HG03060 (cell line): ENCODE measurements around the gene ZBTB17.

ENCODE experiments used
- ATAC-seq: cut with Tn5 transposase; IDR thresholded peaks from one replicate; pipeline ENCODE4 v1.9.1; 2021; ENCODE audit warnings: low read depth, moderate number of reproducible peaks; ENCODE audit not compliant: unreplicated experiment

The ZBTB17 gene

DNA sequence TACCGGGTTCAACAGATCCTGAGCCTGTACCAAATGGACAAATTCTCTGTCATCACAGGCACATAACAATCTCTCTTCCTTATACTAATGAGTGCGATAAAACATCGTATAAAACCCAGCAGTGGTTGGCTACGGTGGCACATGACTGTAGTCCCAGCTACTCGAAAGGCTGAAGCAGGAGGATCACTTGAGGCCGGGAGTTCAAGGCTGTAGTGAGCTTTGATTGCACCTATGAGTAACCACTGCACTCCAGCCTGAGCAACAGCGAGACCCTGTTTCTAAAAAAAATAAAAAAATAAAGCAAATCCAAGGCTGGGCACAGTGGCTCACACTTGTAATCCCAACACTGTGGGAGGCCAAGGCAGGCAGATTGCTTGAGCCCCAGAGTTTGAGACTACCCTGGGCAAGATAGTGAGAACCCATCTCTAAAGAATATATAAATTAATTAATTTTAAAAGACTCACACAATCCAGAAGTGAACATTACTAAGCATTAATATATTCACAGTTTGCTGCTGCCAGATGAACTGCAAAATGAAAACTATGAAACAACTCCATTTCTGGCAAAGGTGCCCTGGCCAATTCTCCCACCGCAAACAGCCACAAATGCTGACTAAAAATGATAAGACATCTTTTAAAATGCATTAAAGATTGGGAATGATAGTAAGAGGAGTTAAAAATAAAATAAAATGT lies 13.1 kb downstream of the ZBTB17 start:
- no peak for ATAC-seq

GRCh38 chr1:15962176-15962575 lies 13.7 kb downstream of the ZBTB17 start:
- no peak for ATAC-seq

DNA sequence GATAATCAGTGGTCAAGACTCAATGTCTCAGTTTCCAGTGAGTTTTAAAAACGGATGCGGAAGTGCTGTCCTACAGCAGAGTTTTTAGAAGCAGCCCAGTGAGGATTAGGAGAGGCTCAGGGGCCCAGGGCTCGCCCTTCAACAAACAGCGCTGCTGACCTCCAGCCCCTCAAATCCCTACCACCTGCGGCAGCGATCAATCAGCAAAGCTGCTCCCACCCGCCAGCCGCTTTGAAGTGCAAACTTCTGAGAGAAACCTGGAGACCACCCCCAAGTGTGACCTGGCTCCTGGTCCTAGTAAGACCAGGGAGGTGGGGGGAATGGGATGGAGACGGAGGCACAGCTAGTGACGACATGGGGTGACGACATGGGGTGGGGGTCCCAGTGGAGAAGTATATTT lies 14.4 kb downstream of the ZBTB17 start:
- no peak for ATAC-seq

GRCh38 chr1:15960808-15961207 lies 15.1 kb downstream of the ZBTB17 start:
- ATAC-seq = no peak

- ATAC-seq = no peak
These were observed 16.0 kb downstream of the ZBTB17 start for GRCh38 chr1:15959827-15960446.

DNA sequence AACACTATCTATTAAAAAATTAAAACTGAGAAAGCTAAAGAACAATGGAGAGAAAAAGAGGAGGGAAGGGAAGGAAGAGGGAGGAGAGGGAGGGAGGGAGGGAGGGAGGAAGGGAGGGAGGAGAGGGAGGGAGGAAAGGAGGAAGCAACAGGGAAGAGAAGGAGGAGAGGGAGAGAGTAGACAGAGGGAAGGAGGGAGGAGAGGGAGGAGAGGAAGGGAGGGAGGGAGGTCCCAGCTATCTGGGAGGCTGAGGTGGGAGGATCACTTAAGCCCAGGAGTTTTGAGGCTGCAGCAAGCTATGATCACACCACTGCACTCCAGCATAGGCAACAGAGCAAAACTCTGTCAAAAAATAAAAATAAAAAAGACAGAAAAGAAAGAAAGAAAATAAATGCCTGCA lies 16.5 kb downstream of the ZBTB17 start:
- ATAC-seq = no peak

DNA sequence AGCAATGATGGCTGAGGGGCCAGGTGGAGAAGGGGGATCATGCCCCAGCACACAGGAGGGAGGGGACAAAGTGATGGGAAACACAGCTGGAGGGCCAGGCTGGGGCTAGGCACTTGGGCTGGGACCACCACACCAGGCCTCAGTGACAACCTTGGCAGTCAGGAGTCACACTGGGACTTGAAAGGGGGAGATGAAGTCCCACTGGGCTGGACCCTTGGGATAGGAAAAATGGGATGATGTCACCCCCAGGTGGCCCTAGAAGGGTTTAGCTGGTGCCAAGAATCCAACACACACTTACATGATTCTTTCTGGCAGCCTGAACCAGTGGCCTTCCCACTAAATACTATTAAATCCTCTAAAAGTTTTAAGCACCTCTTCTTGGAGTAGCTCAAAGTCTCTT lies 17.1 kb downstream of the ZBTB17 start:
- no peak for ATAC-seq

DNA sequence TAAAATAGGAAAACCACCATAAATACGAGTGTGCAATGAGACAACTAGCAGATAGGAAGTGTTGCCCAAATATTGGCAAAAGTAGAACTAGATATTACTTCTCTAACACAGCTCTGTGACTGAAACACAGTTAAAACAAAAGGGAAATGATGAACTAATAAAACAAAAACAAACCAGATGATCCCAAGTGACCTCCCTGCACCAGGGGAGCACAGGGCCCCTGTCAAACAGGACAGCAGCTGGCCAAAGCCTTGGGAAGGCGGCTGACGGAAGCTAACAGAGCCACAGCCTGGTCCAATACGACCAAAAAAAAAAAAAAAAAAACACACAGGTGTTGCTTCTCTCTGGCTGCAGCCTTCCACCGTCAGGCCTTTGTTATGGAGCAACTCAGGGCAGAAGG lies 17.8 kb downstream of the ZBTB17 start:
- ATAC-seq = no peak

DNA sequence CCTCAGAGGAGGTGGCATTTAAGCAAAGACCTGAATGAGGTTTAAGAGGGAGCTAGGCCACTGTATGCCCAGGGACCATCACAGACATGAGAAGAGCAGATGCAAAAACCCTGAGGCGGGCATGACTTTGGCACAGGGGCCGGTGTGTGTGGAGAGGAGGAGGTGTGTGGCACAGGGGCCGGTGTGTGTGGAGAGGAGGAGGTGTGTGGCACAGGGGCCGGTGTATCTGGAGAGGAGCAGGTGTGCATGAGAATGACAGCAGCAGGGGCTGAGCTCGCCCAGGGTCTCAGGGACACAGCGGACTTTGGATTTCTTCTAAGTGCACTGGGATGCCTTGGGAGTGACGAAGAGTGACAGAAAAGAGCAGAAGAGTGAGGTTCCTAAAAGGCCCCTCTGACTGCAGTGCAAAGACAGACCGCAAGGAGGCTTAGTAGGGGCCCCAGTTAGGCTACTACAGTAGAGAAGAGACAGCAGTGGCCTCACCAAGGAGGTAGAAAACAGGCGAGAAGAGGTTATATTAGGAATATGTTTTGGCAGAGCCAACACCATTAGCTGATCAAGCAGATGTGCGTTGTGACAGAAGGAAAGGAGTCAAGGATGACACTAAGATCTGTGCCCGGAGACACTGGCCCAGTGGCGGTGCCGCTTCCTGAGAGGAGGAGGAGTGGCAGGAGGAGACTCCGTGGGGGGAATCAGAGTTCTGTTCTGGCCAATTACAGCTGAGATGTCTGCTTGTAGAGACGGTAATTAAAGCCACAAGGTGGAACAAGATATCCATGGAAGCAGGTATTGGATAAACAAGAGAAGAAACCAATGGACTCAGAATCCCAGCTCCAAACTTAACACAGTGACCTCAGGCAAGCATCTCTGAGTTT lies 18.4 kb downstream of the ZBTB17 start:
- no peak for ATAC-seq

DNA sequence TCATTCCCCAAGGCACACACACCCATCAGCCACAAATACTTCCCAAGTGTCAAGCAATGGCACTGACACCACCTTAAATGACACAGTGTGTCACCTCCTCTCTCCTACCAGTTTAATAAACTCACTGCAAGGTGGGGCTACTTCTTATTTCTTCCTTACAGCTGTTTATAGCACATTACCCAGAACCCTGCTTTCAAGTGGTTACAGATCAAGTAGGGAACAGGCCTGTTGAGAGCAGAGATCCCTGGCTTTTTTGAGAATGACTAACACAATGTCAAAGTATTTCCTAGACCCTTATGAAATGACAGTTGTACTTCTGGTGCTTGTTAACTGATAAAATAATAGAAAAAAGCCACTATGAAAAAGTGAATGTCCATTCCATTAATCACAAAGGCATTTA lies 19.8 kb downstream of the ZBTB17 start:
- ATAC-seq = no peak

- ATAC-seq = no peak
These were observed 20.3 kb downstream of the ZBTB17 start for GRCh38 chr1:15955552-15955951.

GRCh38 chr1:15954316-15954715 lies 21.6 kb downstream of the ZBTB17 start:
- ATAC-seq = no peak

DNA sequence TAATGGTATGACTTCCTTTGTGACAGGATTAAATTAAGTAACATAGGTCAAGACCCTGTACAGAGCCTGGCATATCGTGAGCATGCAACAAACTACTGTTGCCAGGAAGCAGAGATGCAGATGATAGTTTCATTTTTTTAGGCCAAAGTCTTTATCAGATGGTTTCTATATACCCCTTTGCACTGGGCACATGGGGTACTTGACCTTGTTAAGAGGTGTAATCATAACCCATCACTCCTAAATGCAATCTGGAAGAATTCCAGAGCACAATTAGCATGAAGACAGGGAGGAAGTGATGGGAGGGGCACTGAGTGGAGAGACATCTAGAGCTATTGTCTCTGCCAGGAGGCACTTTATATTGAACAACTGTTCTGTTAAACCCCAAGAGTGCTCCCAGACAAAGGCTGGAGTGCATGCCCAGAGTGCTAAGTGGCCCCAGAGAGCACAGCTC lies 22.1 kb downstream of the ZBTB17 start:
- no peak for ATAC-seq

DNA sequence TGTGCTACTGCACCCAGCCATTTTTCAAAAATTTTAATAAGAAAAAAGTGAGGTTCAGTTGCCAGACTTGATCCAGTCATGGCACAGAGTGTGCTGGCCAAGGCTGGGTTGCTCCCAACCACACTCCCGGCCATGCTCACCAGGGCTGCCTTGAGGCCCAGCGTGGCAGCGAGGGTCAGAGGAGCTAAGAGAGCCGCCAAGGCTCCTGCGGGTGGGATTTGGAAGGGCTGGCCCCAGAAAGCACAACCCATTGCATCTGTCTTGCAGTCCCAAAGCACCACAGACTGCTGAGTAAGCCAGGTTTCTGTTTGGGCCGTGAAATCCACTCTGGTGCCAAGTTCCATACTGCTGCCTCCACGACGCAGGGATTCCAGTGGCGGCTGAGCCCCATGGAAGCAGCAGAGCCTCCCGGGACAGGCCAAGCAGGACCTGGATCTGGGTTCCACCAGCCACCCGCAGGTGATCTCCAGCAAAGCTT lies 22.6 kb downstream of the ZBTB17 start:
- no peak for ATAC-seq

DNA sequence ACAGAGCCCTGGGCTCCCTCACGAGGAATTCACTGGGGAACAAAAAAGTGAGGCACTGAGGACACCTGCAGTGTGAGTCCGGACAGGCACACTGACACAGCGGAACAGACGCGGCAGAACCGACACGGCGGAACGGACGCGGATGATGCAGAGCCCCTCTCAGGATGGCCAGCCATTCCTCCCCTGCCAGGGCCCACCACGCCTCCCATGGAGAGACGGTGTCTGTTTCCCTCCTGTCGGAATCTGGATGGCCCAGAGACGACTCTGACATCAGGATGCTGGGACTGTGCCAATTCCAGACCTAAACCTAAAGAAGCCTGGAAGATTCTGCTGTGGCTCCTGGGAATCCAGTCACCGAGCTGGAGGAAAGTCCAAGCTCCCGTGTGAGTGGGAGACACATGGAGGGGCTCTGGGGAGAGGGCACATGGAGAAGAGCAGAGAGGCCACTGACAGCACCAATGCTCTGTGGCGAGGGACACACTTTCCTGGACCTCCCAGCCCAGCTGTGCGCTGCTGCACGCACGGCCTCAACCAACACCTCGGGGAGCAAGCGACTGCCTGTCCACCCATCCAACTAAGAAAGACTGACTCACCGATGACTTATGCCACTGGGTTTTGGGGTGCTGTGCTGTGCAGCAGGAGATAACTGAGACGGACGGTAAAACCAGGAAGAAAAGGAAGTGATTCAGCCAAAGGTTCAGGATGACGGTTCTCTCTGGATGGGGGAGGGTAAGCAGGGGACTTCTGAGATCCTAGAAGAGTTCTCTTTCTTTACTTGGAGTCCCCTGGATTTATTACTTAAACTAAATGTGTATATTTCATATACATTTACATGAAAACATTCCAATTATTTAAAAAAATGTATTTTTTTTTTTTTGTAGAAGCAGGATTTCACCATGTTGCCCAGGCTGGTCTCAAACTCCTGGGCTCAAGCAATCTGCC lies 23.3 kb downstream of the ZBTB17 start:
- no peak for ATAC-seq

DNA sequence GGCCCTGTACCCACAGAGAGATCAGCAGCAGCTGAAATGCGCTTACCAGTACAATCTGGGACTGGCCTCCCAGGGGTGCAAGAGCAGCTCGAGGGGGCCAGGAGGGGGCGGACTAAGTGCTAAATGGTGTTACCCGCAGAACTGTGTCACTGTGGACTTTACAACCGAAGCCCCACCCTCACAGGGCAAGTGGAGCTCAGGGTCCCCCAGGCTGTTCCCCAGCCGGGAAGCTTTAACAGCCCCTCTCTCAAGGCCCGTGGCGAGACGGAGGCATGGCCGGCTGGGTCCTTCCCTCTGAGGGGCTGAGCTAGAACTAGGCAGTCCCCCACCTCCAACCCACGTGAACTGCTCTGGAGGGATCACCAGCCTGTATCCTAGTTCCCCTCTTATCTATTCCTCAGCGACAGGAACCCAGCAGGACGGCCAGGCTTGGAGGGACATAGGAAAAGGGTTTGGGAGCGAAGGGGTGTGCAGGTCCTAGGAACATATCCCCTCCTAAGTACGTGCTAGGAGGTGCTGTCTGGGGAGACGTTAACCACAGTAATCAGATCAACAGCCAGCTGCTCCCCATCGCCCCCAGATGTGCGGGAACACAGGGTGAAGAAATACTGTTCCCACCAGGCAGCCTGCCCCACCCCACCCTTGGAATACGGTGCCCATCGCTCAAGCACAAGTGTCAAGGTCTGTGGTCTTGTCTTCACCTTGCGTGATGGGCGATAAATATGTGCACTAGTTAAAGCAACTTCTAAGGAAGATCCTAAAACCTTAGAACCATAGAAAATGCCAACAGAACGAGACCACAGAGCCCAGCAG lies 24.4 kb downstream of the ZBTB17 start:
- no peak for ATAC-seq

- ATAC-seq = no peak
These were observed 25.1 kb downstream of the ZBTB17 start for GRCh38 chr1:15950763-15951295.

- ATAC-seq = no peak
These were observed 25.6 kb downstream of the ZBTB17 start for GRCh38 chr1:15950302-15950701.
